ENCODE results near the gene STX3.

- TF ChIP-seq CTCF (IDR thresholded peaks at IDR 0.05) (no peak), EZH2phosphoT487 (IDR thresholded peaks at IDR 0.05) (no peak), EZH2 (IDR thresholded peaks at IDR 0.05) (no peak)
Observed at GRCh38 chr11:59810911-59811259, 55.7 kb downstream of the STX3 start.

Measured in neural progenitor cell (in vitro differentiated cells).